ENCODE measurements around the gene ARHGAP28.

ARHGAP28 gene

GRCh38 chr18:6962571-6963451, 233.3 kb downstream of the ARHGAP28 start:
- DNase-seq, result no peak
- no peaks in the 10 kb centered on the region for H3K27me3 Mint-ChIP-seq (ENCODE audit: low read depth, poor library complexity)
- peaks cover 11% of the 10 kb centered on the region for H3K9me3 Mint-ChIP-seq
- H3K36me3 Mint-ChIP-seq (ENCODE audit: low read depth), result peaks cover 71% of the 10 kb centered on the region
- TF ChIP-seq CTCF (IDR thresholded peaks at IDR 0.05), result no peak
- H3K4me1 Mint-ChIP-seq, result no peaks in the 10 kb centered on the region
- no peak overlapping the region for H3K4me3 Mint-ChIP-seq
- H3K27ac Mint-ChIP-seq, result no peak overlapping the region

GRCh38 chr18:6963452-6964097, 234.1 kb downstream of the ARHGAP28 start:
- DNase-seq, result no peak
- H3K36me3 Mint-ChIP-seq (ENCODE audit: low read depth), result peaks cover 63% of the 10 kb centered on the region
- peaks cover 11% of the 10 kb centered on the region for H3K9me3 Mint-ChIP-seq
- TF ChIP-seq CTCF (IDR thresholded peaks at IDR 0.05), result no peak
- H3K4me1 Mint-ChIP-seq, result no peaks in the 10 kb centered on the region
- H3K27ac Mint-ChIP-seq, result no peak overlapping the region
- H3K27me3 Mint-ChIP-seq (ENCODE audit: low read depth, poor library complexity), result no peaks in the 10 kb centered on the region
- H3K4me3 Mint-ChIP-seq, result no peak overlapping the region
